Liver (tissue), 9 donors: Measurements from ENCODE around the gene OTUD1. TPM values are rescaled to one million over a fixed set of nuclear protein-coding genes. Genes with fewer than 3 reads are reported as not detected.

ENCODE experiments used
- DNase-seq: peaks from one replicate; pipeline ENCODE4 v3.0.0-alpha.2; 2017; ENCODE audit warnings: low spot score
- H3K27ac ChIP-seq, 2 donors: one replicate each; pipeline ENCODE4 v1.7.0; 2013; ENCODE audit warnings: inconsistent platforms in 2 of 2, low read length in 2 of 2, control low read depth in 1 of 2, low read depth in 1 of 2, mild to moderate bottlenecking in 1 of 2
- H3K27me3 ChIP-seq, 4 donors: one replicate each; pipeline versions ENCODE4 v1.6.1 to v1.7.0; 2013; ENCODE audit warnings: low read length in 3 of 4, inconsistent platforms in 1 of 4, mild to moderate bottlenecking in 1 of 4, moderate library complexity in 1 of 4; ENCODE audit not compliant: control insufficient read depth in 4 of 4, insufficient read depth in 4 of 4
- H3K36me3 ChIP-seq, 4 donors: one replicate each; pipeline versions ENCODE4 v1.6.1 to v1.7.0; 2013; ENCODE audit warnings: low read length in 3 of 4, mild to moderate bottlenecking in 3 of 4, low read depth in 1 of 4, moderate library complexity in 1 of 4; ENCODE audit not compliant: control insufficient read depth in 4 of 4, insufficient read depth in 3 of 4
- H3K4me1 ChIP-seq, 4 donors: one replicate each; pipeline versions ENCODE4 v1.6.1 to v1.7.0; 2013; ENCODE audit warnings: low read length in 3 of 4, mild to moderate bottlenecking in 3 of 4, moderate library complexity in 1 of 4; ENCODE audit not compliant: control insufficient read depth in 4 of 4, insufficient read depth in 4 of 4
- H3K4me3 ChIP-seq, 3 donors: one replicate each; pipeline versions ENCODE4 v1.6.1 to v1.7.0; 2013; ENCODE audit warnings: low read length in 3 of 3, control low read depth in 1 of 3, low read depth in 1 of 3, mild to moderate bottlenecking in 1 of 3
- H3K9ac ChIP-seq, 2 donors: one replicate each; pipeline ENCODE4 v1.7.0; 2013; ENCODE audit warnings: low read length in 2 of 2, mild to moderate bottlenecking in 2 of 2, moderate library complexity in 2 of 2, control low read depth in 1 of 2, low read depth in 1 of 2
- H3K9me3 ChIP-seq, 4 donors: one replicate each; pipeline versions ENCODE4 v1.6.1 to v1.7.0; 2013; ENCODE audit warnings: low read length in 3 of 4; ENCODE audit not compliant: control insufficient read depth in 4 of 4
- EGR1 ChIP-seq, 2 donors: IDR thresholded peaks; 2 replicates each; pipeline ENCODE4 v1.6.1; 2016 to 2018; ENCODE audit warnings: antibody characterized with exemption in 2 of 2, low read depth in 2 of 2
- FOXA1 ChIP-seq: IDR thresholded peaks from 2 replicates; pipeline ENCODE4 v1.6.1; 2016; ENCODE audit warnings: antibody characterized with exemption
- FOXA2 ChIP-seq: IDR thresholded peaks from 2 replicates; pipeline ENCODE4 v1.6.1; 2016; ENCODE audit warnings: antibody characterized with exemption
- GABPA ChIP-seq, 2 donors: IDR thresholded peaks in 1 of 2; conservative IDR thresholded peaks in 1 of 2; 2 replicates each; pipeline ENCODE4 v1.6.1; 2016; ENCODE audit warnings: antibody characterized with exemption in 2 of 2, mild to moderate bottlenecking in 1 of 2, moderate library complexity in 1 of 2
- HNF4A ChIP-seq, 2 donors: conservative IDR thresholded peaks; 2 replicates each; pipeline ENCODE4 v1.6.1; 2016; ENCODE audit warnings: antibody characterized with exemption in 2 of 2, mild to moderate bottlenecking in 2 of 2
- HNF4G ChIP-seq: IDR thresholded peaks from 2 replicates; pipeline ENCODE4 v1.6.1; 2016; ENCODE audit warnings: antibody characterized with exemption
- JUND ChIP-seq, 2 donors: IDR thresholded peaks; 2 replicates each; pipeline ENCODE4 v1.6.1; 2016; ENCODE audit warnings: antibody characterized with exemption in 2 of 2
- MAX ChIP-seq: IDR thresholded peaks from 2 replicates; pipeline ENCODE4 v1.6.1; 2016; ENCODE audit warnings: antibody characterized with exemption
- NR2F2 ChIP-seq: IDR thresholded peaks from 2 replicates; pipeline ENCODE4 v1.6.1; 2016; ENCODE audit warnings: antibody characterized with exemption
- RAD21 ChIP-seq, 2 donors: IDR thresholded peaks; 2 replicates each; pipeline ENCODE4 v1.6.1; 2016; ENCODE audit warnings: antibody characterized with exemption in 2 of 2, mild to moderate bottlenecking in 2 of 2
- REST ChIP-seq: IDR thresholded peaks from 2 replicates; pipeline ENCODE4 v1.6.1; 2016; ENCODE audit warnings: antibody characterized with exemption, mild to moderate bottlenecking
- RXRA ChIP-seq, 2 donors: IDR thresholded peaks; 2 replicates each; pipeline ENCODE4 v1.6.1; 2017 to 2018; ENCODE audit warnings: antibody characterized with exemption in 2 of 2, mild to moderate bottlenecking in 1 of 2
- SP1 ChIP-seq: IDR thresholded peaks from 2 replicates; pipeline ENCODE4 v1.6.1; 2018; ENCODE audit warnings: antibody characterized with exemption, mild to moderate bottlenecking
- TAF1 ChIP-seq: conservative IDR thresholded peaks from 2 replicates; pipeline ENCODE4 v1.6.1; 2016; ENCODE audit warnings: antibody characterized with exemption, mild to moderate bottlenecking
- YY1 ChIP-seq: IDR thresholded peaks from 2 replicates; pipeline ENCODE4 v1.6.1; 2016; ENCODE audit warnings: antibody characterized with exemption, mild to moderate bottlenecking
- WGBS: extraction: QIAGEN DNeasy Blood & Tissue Kit; methylation state at CpG from one replicate; pipeline ENCODE4 v1.1.7; 2013; 5-methylcytosine and 5-hydroxymethylcytosine counted together
- polyA plus RNA-seq, 2 donors: library from polyadenylated mRNA; stranded (reverse) in 1 of 2; unstranded in 1 of 2; fragments of 200-250 nt in 1 of 2; fragments of >200 nt in 1 of 2; fragmentation: Nextera tagmentation in 1 of 2; extraction: Ambion mirVana in 1 of 2; gene quantifications; one replicate each; pipeline versions ENCODE4 v1.2.1 to v1.2.3, GENCODE V29; 2013 to 2015
- total RNA-seq, 2 donors: library from RNA; depleted of rRNA; stranded (reverse); fragments of >200 nt; gene quantifications; one replicate each; pipeline ENCODE4 v1.2.3, GENCODE V29; 2014
- TF ChIP-seq, protein P1 (sequence below): IDR thresholded peaks from 2 replicates; pipeline ENCODE4 v1.6.1; 2016; ENCODE audit warnings: antibody characterized with exemption
- TF ChIP-seq, protein P2 (sequence below): fragments of 150-350 bp; IDR thresholded peaks from 2 replicates; pipeline ENCODE4 v1.5.1; 2017; ENCODE audit warnings: improper control_type of control experiment, low read depth, low read length; ENCODE audit not compliant: missing input control
- TF ChIP-seq, protein P3 (sequence below): IDR thresholded peaks from 2 replicates; pipeline ENCODE4 v1.6.1; 2016; ENCODE audit warnings: antibody characterized with exemption
- donor health status: healthy.
- donor health status: healthy.
- donor health status: healthy.
- donor health status: healthy.
- donor health status: healthy.

Gene OTUD1
- total and polyA plus RNA-seq, 4 donors: 1.5 to 5.9 (median 2.9) TPM

DNA sequence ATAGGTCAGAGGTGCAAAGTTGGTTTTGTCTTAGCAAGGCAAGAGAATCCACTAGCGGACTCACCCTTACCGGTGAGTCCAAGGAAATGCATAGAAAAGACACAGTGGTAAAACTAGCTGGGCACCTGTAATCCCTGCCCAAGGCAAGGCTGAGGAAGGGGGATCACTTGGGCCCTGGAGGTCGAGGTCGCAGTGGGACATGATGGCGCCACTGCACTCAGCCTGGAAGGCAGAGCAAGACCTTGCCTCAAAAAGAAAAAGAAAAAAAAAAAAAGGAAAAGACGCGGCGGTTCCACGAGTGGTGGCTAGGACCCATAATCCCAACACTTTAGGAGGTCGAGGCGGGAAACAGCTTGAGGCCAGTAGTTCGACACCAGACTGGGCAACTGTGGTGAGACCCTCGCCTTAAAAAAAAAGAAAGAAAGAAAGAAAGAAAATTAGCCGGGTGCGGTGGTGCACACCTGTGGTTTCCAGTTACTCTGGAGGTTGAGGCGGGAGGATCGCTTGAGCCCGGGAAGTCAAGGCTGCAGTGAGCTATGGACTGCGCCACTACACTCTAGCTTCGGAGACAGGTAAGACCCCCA, 820 bp upstream of the OTUD1 start:
- peak overlapping the region in 1 of 3 donors; percentile 99 for H3K4me3 ChIP-seq
- H3K9ac ChIP-seq: no peak overlapping the region
- H3K27me3 ChIP-seq: no peaks in the 10 kb centered on the region
- no peaks in the 10 kb centered on the region for H3K9me3 ChIP-seq
- peaks cover 10 to 27% (median 18%) of the 10 kb centered on the region in 4 donors for H3K4me1 ChIP-seq
- H3K36me3 ChIP-seq: no peaks in the 10 kb centered on the region
- 98% methylated on average over 20 of the region's 20 CpGs for WGBS
- TF ChIP-seq MAX: no peak
- no peak for TF ChIP-seq RXRA (IDR thresholded peaks at IDR 0.05)
- TF ChIP-seq FOXA1: no peak
- no peak for TF ChIP-seq HNF4G
- no peak for TF ChIP-seq TAF1
- TF ChIP-seq, protein P1, sequence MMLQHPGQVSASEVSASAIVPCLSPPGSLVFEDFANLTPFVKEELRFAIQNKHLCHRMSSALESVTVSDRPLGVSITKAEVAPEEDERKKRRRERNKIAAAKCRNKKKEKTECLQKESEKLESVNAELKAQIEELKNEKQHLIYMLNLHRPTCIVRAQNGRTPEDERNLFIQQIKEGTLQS: no peak
- no peak for TF ChIP-seq RAD21 (IDR thresholded peaks at IDR 0.05)
- H3K27ac ChIP-seq: peak overlapping the region; percentile 0 to 83
- no peak for DNase-seq

DNA sequence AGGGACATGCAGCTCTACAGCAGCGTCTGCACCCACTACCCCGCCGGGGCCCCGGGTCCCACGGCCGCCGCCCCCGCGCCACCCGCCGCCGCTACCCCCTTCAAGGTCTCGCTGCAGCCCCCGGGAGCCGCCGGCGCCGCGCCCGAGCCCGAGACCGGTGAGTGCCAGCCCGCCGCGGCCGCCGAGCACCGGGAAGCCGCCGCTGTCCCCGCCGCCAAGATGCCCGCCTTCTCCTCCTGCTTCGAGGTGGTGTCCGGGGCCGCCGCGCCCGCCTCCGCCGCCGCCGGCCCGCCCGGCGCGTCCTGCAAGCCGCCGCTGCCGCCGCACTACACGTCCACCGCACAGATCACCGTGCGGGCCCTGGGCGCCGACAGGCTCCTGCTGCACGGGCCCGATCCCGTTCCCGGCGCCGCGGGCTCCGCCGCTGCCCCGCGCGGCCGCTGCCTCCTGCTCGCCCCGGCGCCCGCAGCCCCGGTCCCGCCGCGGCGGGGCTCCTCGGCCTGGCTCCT, 631 bp downstream of the OTUD1 start:
- TF ChIP-seq SP1: no peak
- TF ChIP-seq GABPA (IDR thresholded peaks at IDR 0.05 in 1 of 2, conservative IDR thresholded peaks at IDR 0.05 in 1 of 2): no peak
- no peak for TF ChIP-seq JUND (IDR thresholded peaks at IDR 0.05)
- TF ChIP-seq NR2F2: no peak
- no peak for TF ChIP-seq FOXA1
- TF ChIP-seq HNF4A (conservative IDR thresholded peaks at IDR 0.05): no peak
- TF ChIP-seq RXRA (IDR thresholded peaks at IDR 0.05): no peak
- no peak for TF ChIP-seq TAF1
- no peak for TF ChIP-seq HNF4G
- no peak for TF ChIP-seq YY1
- TF ChIP-seq, protein P1: no peak
- no peak for TF ChIP-seq FOXA2
- TF ChIP-seq EGR1 (IDR thresholded peaks at IDR 0.05; ENCODE audit: low read depth in 2 of 2): no peak
- TF ChIP-seq MAX: no peak
- no peak for TF ChIP-seq RAD21 (IDR thresholded peaks at IDR 0.05)
- no peak for TF ChIP-seq REST
- TF ChIP-seq, protein P2, sequence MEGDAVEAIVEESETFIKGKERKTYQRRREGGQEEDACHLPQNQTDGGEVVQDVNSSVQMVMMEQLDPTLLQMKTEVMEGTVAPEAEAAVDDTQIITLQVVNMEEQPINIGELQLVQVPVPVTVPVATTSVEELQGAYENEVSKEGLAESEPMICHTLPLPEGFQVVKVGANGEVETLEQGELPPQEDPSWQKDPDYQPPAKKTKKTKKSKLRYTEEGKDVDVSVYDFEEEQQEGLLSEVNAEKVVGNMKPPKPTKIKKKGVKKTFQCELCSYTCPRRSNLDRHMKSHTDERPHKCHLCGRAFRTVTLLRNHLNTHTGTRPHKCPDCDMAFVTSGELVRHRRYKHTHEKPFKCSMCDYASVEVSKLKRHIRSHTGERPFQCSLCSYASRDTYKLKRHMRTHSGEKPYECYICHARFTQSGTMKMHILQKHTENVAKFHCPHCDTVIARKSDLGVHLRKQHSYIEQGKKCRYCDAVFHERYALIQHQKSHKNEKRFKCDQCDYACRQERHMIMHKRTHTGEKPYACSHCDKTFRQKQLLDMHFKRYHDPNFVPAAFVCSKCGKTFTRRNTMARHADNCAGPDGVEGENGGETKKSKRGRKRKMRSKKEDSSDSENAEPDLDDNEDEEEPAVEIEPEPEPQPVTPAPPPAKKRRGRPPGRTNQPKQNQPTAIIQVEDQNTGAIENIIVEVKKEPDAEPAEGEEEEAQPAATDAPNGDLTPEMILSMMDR: no peak
- TF ChIP-seq, protein P3, sequence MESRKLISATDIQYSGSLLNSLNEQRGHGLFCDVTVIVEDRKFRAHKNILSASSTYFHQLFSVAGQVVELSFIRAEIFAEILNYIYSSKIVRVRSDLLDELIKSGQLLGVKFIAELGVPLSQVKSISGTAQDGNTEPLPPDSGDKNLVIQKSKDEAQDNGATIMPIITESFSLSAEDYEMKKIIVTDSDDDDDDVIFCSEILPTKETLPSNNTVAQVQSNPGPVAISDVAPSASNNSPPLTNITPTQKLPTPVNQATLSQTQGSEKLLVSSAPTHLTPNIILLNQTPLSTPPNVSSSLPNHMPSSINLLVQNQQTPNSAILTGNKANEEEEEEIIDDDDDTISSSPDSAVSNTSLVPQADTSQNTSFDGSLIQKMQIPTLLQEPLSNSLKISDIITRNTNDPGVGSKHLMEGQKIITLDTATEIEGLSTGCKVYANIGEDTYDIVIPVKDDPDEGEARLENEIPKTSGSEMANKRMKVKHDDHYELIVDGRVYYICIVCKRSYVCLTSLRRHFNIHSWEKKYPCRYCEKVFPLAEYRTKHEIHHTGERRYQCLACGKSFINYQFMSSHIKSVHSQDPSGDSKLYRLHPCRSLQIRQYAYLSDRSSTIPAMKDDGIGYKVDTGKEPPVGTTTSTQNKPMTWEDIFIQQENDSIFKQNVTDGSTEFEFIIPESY: no peak
- Histone ChIP-seq H3K36me3 (no peaks in the 10 kb centered on the region), H3K4me1 (peaks cover 10 to 31% (median 19%) of the 10 kb centered on the region in 4 donors), H3K9ac (peak overlapping the region in 1 of 2 donors; percentile 81), H3K27ac (peak overlapping the region; percentile 92 to 94), H3K9me3 (no peaks in the 10 kb centered on the region), H3K27me3 (no peaks in the 10 kb centered on the region), H3K4me3 (peak overlapping the region; percentile 94 to 99 (median 96))
- DNase-seq: peak; percentile 64
- WGBS: under 1% methylated on average over 80 of the region's 80 CpGs
